Embryonic facial prominence (tissue), 1 donor: ENCODE measurements around the gene DNM1.

Source experiments
- DNase-seq: peaks from one replicate; pipeline ENCODE4 v3.0.0-alpha.2; 2016; ENCODE audit errors: extremely low spot score

The DNM1 gene

GRCh38 chr9:128205296-128205944 is 2.2 kb downstream of the DNM1 start:
- DNase-seq, result no peak

- no peak for DNase-seq
Observed at GRCh38 chr9:128206484-128206883, 3.3 kb downstream of the DNM1 start.

DNA sequence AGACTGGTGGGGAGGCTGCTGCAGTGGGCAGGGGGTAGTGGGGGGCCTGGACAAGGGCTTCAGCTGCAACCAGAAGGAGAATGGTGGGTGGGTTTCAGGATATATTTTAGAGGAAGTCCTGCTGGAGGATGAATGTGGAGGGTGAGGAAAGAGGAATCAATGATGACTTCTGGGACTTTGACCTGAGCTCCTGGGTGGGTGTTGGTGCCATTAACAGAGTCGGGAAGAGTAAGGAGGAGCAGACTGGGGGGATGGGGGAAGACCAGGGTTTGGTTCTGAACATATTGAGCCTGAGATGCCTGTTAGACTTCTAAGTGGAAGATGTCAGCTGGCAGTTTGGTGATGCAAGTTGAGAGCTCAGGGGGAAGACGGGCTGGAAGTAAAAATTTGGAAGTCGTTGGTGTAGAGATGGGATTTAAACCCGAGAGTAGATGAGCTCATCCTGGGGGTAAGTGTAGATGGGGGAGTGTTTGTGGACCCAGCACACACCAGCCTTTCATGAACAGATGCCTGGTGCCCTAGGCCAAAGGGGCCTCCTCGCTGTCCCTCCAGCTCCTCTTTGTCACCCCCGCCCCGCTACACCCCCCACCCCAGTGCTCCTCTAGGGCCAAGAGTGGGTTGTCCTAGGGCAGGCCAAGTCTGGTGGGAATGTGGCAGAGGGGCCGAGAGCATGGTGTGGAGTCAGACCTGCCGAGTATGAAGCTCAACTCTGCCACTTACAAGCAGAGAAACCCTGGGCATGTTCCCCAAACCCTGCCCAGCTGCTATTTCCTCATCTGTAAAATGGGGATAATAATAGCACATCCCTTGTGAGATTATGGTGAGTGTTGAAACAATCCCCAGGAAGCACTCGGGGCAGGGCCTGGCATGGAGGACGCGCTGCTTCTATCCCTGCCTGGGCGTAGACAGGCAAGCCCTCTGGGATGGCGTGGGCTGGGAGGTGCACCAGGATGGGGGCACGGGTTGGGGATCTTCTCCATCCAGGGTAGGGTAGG is 4.0 kb downstream of the DNM1 start:
- no peak for DNase-seq

DNA sequence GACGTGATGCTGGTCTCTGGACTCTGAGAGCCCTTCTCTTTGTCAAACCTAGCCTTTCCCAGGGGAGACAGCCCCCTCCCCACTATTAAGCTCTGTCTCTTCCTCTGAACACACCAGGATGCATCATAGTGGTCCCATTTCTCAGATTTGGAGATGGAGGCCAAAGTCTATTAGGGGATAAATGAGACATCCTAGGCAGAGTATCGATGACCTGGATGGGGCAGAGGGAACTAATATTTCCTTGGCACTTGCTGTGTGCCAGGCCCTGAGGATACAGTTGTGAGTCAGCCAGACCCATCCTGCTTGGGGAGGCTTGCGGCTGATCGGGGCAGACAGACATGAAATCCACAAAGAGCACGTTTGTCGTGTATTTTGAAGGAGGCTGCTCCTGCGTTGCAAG is 5.2 kb downstream of the DNM1 start:
- DNase-seq, result no peak

GRCh38 chr9:128208946-128209669 is 5.9 kb downstream of the DNM1 start:
- DNase-seq, result no peak

- DNase-seq, result no peak
Observed at GRCh38 chr9:128211186-128211980, 8.2 kb downstream of the DNM1 start.

GRCh38 chr9:128211981-128212281 is 8.8 kb downstream of the DNM1 start:
- DNase-seq, result no peak

DNA sequence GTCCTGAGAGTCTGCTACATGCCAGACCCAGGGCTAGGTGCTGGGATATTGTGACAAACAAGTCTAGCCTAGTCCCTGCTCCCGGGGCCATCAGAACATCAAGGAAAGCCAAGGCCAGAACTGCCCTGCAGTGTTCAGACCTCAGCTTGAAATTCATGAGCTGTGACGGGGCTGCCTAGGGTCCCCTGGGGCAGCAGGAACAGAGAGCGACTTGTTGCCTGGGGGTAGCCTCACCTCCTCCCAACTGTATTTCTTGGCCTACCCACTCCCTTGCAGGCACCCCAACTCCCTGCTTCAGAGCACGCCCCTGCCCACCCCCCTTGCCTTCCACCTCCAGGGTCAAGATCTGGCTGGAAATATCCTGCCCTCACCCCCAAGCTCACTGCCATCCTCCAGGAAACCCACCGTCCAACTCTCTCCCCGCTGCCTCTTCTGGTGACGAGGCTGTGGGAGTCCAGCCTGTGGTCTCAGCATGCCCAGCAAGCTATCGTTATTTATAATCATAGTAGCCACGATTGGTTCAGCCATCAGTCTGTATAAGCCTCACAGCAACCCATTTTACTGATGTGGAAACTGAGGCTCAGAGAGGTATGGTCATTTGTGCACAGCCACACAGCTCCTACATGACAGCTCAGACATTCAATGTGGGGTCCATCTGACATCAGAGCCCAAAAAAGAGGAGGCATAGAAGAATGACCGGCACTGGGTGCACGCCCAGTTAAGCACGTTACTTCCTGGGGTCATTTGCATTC is 10.7 kb downstream of the DNM1 start:
- no peak for DNase-seq

DNA sequence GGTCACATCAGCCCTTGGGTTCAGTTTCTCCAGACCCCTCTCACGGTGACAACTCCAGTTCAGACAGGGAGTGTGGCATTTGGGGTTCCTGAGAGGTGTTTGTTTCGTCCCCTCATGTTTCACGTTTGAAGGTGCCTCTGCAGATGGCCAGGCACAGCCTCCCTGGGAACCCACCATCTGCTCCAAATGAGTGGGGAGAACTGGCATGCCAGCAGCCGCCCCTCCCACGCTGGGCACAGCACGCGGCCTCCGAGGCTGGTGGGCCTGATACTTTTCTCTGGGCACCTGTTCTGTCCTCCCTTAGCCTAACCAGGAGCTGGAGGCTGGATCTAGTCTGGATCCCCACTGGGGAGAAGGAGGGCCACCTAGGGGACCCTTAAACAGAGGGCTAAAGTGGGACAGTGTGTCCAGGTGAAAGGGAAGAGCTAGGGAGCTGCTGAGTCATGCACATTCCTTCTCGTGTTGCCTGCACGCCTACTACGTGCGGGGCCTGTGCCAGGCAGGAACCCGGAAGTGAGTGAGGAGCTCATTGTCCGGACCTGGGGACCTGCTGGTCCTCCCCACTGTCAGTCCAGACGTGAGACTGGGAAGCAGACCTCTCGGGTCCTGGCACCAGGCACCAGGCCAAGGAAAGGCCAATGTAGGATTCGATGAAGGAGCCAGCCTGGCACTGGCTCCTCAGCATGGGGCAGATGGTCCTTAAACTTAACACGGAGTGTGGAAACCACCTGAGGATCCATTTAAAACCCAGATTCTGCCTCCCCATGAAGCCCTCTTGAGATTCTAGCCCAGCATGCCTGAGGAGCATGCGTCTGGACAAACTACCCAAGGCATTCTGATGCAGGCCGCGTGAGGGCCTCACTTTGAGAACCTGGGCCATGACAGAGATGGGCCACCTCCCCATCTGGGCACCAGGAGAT is 11.7 kb downstream of the DNM1 start:
- no peak for DNase-seq

DNA sequence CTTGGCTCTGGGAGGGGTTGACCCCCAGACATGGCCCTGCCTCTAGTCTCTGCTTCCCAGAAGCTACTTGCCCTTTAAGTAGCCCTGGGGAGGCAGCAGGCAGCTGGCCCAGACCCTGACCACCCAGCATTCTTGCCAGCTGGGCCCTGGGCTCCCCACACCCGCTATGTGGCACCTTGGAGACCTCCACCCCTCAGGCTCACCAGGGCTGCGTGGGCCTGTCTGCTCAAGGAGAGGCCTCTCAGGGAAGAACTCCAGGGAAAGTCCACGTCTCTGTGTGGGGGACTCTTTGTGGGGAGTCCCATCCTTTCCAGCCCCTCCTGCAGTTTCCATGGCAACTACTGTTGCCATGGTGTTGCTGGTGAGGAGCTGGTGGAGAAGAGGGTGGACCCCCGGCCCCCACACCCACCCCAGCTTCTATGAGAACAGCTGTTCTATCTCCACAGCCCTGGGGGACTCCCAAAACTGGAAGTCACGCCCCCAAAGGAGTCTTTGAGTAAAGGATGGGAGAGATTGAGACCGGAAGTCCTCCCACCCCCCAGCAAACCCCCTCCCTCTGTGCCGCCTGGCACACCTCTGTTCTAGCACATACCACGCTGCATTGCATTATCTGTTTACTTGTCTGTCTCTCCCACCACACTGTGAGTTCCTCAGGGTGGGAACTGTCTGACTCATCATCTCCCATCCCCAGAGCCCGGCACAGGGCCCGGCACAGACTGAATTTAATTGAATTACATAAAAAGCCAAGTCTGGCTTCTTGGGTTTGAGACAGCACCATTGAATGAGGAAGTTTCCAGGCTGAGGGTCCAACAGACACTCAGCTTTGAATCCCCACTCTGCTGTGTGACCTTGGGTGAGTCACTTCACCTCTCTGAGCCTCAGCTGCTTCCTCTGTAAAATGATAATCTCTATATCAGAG is 12.6 kb downstream of the DNM1 start:
- DNase-seq, result no peak

DNA sequence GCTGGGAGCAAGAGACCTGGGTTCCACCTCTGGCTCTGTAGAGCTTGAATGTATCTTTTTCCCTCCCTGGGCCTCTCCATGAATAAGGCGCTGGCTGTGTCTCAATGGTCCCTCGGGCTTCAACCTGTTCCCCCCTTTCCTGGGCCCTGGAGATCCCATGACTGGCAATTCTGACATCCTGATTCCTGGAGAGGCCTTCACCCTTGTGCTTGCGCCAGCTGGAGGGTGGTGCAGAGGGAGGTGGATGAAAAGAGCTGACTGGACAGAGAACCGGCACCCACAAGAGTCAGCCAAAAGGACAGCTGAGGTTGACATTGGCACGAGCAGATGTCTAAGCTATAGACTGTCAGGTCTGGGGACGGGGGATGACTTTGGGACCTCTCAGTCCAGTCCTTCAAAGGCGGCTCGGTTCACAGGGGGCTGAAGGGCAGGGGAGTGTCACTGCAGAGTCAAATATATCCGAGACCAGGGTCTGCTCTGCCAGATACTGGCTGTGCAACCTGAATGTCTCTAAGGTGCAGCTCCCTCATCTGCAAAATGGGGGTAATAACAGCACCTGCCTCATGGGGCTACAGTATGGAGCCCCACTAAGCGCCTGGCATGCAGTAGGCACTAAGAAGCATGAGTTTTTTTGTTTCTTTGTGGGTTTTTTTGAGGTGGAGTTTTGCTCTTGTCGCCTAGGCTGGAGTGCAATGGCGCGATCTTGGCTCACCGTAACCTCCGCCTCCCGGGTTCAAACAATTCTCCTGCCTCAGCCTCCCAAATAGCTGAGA is 13.8 kb downstream of the DNM1 start:
- no peak for DNase-seq

DNA sequence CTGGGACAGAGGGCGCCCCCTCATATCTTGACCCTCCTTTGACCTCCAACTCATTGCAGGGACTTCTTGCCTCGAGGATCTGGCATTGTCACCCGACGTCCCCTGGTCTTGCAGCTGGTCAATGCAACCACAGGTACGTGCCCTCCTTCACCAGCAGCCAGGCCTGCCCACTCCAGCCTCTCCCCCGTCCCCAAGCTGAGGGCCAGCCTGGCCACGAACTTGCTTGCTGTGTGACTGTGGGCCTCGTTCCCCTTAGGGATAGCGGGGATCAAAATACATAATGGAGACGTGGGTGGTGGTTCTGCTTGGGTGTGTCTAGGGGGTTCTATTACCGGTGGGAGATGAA is 15.0 kb downstream of the DNM1 start:
- no peak for DNase-seq

DNA sequence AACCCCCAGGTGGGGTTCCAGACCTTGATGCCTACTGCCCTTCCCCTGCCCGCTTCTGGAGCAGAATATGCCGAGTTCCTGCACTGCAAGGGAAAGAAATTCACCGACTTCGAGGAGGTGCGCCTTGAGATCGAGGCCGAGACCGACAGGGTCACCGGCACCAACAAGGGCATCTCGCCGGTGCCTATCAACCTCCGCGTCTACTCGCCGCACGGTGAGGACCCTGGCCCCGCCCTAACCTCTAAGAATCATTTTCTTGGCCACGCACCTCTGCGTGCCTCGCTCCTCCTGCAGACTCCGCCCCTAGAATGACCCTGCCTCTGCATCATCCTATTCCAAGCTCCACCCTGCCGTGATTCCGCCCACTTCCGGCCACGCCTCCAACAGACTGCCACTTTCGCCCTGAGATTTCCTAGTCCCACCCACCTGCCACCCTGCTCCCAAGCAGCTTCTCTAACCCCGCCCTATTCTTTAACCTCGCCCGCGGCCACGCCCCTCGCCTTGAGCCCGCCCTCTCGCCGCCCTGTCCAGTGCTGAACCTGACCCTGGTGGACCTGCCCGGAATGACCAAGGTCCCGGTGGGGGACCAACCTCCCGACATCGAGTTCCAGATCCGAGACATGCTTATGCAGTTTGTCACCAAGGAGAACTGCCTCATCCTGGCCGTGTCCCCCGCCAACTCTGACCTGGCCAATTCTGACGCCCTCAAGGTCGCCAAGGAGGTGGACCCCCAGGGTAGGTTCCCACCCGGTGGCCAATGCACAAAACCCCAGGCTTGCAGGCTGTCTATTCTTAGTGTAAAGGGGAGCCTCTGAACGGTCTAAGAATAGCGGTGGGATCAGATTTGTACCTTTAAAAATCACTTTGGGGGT is 15.6 kb downstream of the DNM1 start:
- DNase-seq, result peak; percentile 45

DNA sequence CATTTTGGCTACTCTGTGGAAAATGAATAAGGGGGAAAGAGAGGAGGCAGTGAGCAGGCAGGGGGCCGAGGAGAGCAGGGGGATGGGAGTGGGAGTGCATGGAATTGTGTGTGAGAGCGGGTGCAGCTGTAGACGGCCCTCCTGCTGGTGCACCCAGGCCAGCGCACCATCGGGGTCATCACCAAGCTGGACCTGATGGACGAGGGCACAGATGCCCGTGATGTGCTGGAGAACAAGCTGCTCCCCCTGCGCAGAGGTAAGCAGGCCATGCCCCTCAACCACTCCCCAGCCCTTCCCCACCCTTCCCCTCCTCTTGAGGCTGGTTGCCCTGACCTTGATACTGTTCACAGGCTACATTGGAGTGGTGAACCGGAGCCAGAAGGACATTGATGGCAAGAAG is 16.7 kb downstream of the DNM1 start:
- DNase-seq, result no peak

DNA sequence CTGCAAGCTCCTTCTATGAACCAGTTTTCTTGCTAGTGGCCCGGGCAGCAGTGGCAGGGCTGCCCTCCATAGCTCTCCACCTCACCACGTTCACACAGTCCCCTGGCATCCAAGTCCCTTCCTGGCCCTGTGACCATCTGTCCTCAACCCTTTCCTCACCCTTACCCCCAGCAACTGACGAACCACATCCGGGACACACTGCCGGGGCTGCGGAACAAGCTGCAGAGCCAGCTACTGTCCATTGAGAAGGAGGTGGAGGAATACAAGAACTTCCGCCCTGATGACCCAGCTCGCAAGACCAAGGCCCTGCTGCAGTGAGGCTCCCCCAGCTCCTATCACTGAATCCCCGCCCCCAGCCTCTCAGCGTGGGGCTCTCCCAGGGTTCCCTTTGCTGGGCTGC is 18.8 kb downstream of the DNM1 start:
- DNase-seq, result no peak

- no peak for DNase-seq
Observed at GRCh38 chr9:128222880-128223670, 19.9 kb downstream of the DNM1 start.
